Hematopoietic multipotent progenitor cell treated with erythropoietin and hydrocortisone succinate and interleukin-3 and kit ligand, for 15 days (in vitro differentiated cells): Measurements from ENCODE around the gene THSD4.
A peak's percentile ranks its signal among the peaks of the same experiment; 100 is the strongest.

Experiments used
- DNase-seq: peaks from one replicate; pipeline ENCODE4 v3.0.0-alpha.2; 2015; ENCODE audit warnings: low spot score

THSD4 gene

GRCh38 chr15:71784719-71785118, 669.4 kb downstream of the THSD4 start:
- no peak for DNase-seq

GRCh38 chr15:71785996-71786395, 670.7 kb downstream of the THSD4 start:
- no peak for DNase-seq

GRCh38 chr15:71786673-71787072, 671.4 kb downstream of the THSD4 start:
- no peak for DNase-seq

GRCh38 chr15:71788646-71789579, 673.6 kb downstream of the THSD4 start:
- no peak for DNase-seq

- DNase-seq: no peak
Observed at GRCh38 chr15:71789616-71790015, 674.3 kb downstream of the THSD4 start.

- no peak for DNase-seq
Observed at GRCh38 chr15:71790081-71790480, 674.8 kb downstream of the THSD4 start.

- no peak for DNase-seq
Observed at GRCh38 chr15:71791975-71792374, 676.7 kb downstream of the THSD4 start.

- no peak for DNase-seq
Observed at GRCh38 chr15:71792521-71792920, 677.2 kb downstream of the THSD4 start.

- no peak for DNase-seq
Observed at GRCh38 chr15:71798641-71799040, 683.4 kb downstream of the THSD4 start.

GRCh38 chr15:71800190-71800589, 684.9 kb downstream of the THSD4 start:
- no peak for DNase-seq

- DNase-seq: peak; percentile 4
Observed at GRCh38 chr15:71800835-71801745, 685.8 kb downstream of the THSD4 start.

GRCh38 chr15:71801935-71802655, 686.8 kb downstream of the THSD4 start:
- DNase-seq: no peak

- DNase-seq: no peak
Observed at GRCh38 chr15:71802770-71803169, 687.5 kb downstream of the THSD4 start.

GRCh38 chr15:71804226-71804625, 689.0 kb downstream of the THSD4 start:
- no peak for DNase-seq

GRCh38 chr15:71804695-71805470, 689.6 kb downstream of the THSD4 start:
- no peak for DNase-seq

GRCh38 chr15:71806452-71806931, 691.2 kb downstream of the THSD4 start:
- no peak for DNase-seq

- DNase-seq: no peak
Observed at GRCh38 chr15:71807125-71807629, 691.9 kb downstream of the THSD4 start.

GRCh38 chr15:71807691-71808091, 692.4 kb downstream of the THSD4 start:
- no peak for DNase-seq

- no peak for DNase-seq
Observed at GRCh38 chr15:71808311-71809020, 693.2 kb downstream of the THSD4 start.

GRCh38 chr15:71809346-71809745, 694.1 kb downstream of the THSD4 start:
- no peak for DNase-seq
